ENCODE data around the gene SLC35A1. TPM values are rescaled to one million over a fixed set of nuclear protein-coding genes. Genes with fewer than 3 reads are reported as not detected.

The SLC35A1 gene
- total and polyA plus RNA-seq, 10 donors, result 13.3 to 25.4 (median 18.7) TPM

DNA sequence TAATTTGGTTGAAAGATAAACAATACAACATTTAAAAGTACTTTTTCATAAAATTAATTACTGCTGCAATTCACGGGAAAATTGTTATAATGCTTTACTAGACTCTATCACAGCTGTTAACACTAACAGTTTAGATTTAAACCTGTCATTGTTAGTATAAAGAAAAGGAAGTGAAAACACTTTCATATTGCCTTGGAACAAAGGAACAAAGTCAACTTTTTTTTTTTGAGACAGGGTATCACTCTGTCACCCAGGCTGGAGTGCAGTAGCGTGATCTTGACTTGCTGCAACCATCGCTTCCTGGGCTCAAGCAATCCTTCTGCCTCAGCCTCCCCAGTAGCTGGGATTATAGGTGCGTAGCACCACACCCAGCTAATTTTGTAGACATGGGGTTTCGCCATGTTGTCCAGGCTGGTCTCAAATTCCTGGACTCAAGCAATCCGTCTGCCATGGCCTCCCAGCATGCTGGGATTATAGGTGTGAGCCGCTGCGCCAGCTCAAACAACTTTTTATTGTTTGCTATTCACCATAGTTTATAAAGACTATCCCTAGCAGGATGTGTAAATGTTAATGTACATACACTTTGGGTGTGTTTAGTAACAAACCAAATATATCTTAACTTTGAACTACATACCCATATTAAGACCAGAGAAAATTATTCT, 22.1 kb downstream of the SLC35A1 start:
- H3K4me1 ChIP-seq, result peaks cover 0 to 13% (median 10%) of the 10 kb centered on the region in 6 donors
- H3K4me3 ChIP-seq, result no peak overlapping the region
- H3K36me3 ChIP-seq, result peaks cover 0 to 29% (median 0%) of the 10 kb centered on the region in 6 donors
- TF ChIP-seq, protein P1, sequence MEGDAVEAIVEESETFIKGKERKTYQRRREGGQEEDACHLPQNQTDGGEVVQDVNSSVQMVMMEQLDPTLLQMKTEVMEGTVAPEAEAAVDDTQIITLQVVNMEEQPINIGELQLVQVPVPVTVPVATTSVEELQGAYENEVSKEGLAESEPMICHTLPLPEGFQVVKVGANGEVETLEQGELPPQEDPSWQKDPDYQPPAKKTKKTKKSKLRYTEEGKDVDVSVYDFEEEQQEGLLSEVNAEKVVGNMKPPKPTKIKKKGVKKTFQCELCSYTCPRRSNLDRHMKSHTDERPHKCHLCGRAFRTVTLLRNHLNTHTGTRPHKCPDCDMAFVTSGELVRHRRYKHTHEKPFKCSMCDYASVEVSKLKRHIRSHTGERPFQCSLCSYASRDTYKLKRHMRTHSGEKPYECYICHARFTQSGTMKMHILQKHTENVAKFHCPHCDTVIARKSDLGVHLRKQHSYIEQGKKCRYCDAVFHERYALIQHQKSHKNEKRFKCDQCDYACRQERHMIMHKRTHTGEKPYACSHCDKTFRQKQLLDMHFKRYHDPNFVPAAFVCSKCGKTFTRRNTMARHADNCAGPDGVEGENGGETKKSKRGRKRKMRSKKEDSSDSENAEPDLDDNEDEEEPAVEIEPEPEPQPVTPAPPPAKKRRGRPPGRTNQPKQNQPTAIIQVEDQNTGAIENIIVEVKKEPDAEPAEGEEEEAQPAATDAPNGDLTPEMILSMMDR (IDR thresholded peaks at IDR 0.05 in 8 of 11, conservative IDR thresholded peaks at IDR 0.05 in 3 of 11), result no peak
- TF ChIP-seq POLR2AphosphoS5 (IDR thresholded peaks at IDR 0.05) (no peak), POLR2A (IDR thresholded peaks at IDR 0.05) (no peak)
- no peak for DNase-seq
- H3K27ac ChIP-seq, result peak overlapping the region in 1 of 8 donors; percentile 30
- no peaks in the 10 kb centered on the region for H3K9me3 ChIP-seq
- no peaks in the 10 kb centered on the region for H3K27me3 ChIP-seq (replicated peaks in 1 of 7)
- intact Hi-C loops (cut with DNase I; ENCODE audit: low total_unique reads), result no loop called here
- WGBS, 5 donors, result 83 to 91% (median 86%) methylated on average over 8 of the region's 8 CpGs

DNA sequence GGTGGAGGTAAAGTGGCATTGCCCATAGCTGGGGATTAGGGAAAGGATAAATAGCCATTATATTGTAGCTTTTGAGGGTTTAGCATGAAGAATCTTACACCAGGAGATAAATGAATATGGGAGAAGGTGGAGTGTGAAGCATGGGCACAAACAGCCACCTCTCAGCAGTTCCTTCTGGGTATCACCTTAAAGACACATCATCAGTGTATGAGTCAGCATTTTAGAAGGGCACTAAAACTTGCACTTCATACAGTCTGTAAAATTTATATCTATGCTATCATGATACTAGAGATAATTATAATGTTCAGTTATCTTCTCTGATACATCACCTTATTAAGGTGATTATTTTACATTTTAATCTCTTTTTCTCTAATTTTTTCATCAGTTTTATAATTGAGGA, 25.3 kb downstream of the SLC35A1 start:
- H3K9me3 ChIP-seq, result no peaks in the 10 kb centered on the region
- H3K4me1 ChIP-seq, result peaks cover 0 to 18% (median 13%) of the 10 kb centered on the region in 6 donors
- TF ChIP-seq, protein P1 (IDR thresholded peaks at IDR 0.05 in 8 of 11, conservative IDR thresholded peaks at IDR 0.05 in 3 of 11), result no peak
- intact Hi-C loops (cut with DNase I; ENCODE audit: low total_unique reads), result no loop called here
- DNase-seq, result no peak
- H3K27me3 ChIP-seq (replicated peaks in 1 of 7), result no peaks in the 10 kb centered on the region
- H3K4me3 ChIP-seq, result no peak overlapping the region
- peaks cover 0 to 30% (median 20%) of the 10 kb centered on the region in 6 donors for H3K36me3 ChIP-seq
- no peak overlapping the region for H3K27ac ChIP-seq

DNA sequence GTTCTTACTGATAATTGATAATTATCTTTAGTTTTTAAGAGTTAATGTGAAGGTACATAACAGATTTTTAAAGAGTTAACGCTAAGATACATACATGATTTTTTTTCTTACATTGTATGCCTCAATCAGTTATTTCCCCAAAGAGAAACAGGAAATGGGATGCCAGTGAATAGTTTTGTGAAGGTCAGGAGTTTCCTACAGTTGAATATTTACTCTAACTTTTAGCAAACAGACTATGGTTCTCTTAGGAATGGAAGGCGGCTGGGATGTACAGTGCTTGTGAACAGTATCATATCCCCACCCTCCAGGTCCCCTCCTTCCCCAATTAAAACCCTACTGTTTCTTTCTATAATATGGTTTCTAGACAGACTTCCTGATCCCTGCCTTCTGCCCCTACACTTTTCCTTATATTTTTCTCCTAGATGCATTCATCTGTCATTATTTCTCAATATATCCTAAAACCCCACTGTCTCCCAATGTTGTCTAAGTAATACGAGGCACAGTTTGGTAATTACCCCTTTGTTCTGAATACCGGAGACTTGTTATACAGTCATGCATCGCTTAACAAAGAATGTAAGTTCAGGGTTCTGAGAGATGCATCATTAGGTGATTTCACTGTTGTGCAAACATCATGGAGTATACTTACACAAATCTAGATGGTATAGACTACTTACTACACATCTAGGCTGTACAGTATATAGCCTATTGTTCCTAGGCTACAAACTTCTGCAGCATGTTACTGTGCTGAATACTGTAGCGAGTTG, 29.2 kb downstream of the SLC35A1 start:
- Histone ChIP-seq H3K9me3 (no peaks in the 10 kb centered on the region), H3K4me3 (no peak overlapping the region), H3K27me3 (replicated peaks in 1 of 7) (no peaks in the 10 kb centered on the region), H3K36me3 (peaks cover 2 to 67% (median 32%) of the 10 kb centered on the region in 6 donors), H3K4me1 (peaks cover 0 to 10% (median 2%) of the 10 kb centered on the region in 6 donors), H3K27ac (no peak overlapping the region)
- intact Hi-C loops (cut with DNase I; ENCODE audit: low total_unique reads), result no loop called here
- no peak for TF ChIP-seq POLR2AphosphoS5 (IDR thresholded peaks at IDR 0.05)
- TF ChIP-seq POLR2A (IDR thresholded peaks at IDR 0.05), result no peak
- TF ChIP-seq, protein P1 (IDR thresholded peaks at IDR 0.05 in 8 of 11, conservative IDR thresholded peaks at IDR 0.05 in 3 of 11), result no peak
- WGBS, 5 donors, result 88 to 93% (median 89%) methylated on average over 6 of the region's 6 CpGs
- DNase-seq, result no peak

DNA sequence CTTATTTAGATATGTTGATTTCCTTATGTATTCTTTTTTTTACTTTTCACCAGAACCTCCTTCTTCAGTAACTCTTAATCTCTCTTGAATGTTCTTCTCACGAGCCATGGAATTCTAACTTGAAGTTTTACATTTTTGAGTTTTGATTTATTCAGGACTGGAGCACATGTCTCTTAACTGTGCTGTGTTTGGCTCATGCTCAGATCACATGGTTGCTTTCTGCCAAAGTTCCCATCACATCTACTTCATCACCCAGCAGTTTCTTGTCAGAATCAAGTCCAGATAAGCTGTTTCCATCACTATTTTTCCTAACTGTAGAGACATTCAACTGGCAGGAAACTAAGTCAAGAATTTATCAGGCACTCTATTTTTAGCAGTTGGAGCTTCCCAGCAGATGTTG, 31.7 kb downstream of the SLC35A1 start:
- intact Hi-C loops (cut with DNase I; ENCODE audit: low total_unique reads), result no loop called here
- no peak overlapping the region for H3K27ac ChIP-seq
- peaks cover 2 to 90% (median 36%) of the 10 kb centered on the region in 6 donors for H3K36me3 ChIP-seq
- H3K4me3 ChIP-seq, result no peak overlapping the region
- no peak for DNase-seq
- peaks cover 0 to 6% (median 2%) of the 10 kb centered on the region in 6 donors for H3K4me1 ChIP-seq
- H3K9me3 ChIP-seq, result no peaks in the 10 kb centered on the region
- TF ChIP-seq, protein P1 (IDR thresholded peaks at IDR 0.05 in 8 of 11, conservative IDR thresholded peaks at IDR 0.05 in 3 of 11), result no peak
- no peak for TF ChIP-seq POLR2AphosphoS5 (IDR thresholded peaks at IDR 0.05)
- no peak for TF ChIP-seq POLR2A (IDR thresholded peaks at IDR 0.05)
- WGBS, 5 donors, result 79 to 95% (median 88%) methylated on average over 1 of the region's 1 CpG
- H3K27me3 ChIP-seq (replicated peaks in 1 of 7), result no peaks in the 10 kb centered on the region
